NCI-H2196 treated with DMSO at 0.1 percent for 48 hours (cell line): ENCODE results near the gene KCNF1.
"Not testable (repeated sequence)": the region's sequence is repeated elsewhere in the genome, so short reads cannot be mapped to it uniquely, and the experiment has no call there.

ENCODE experiments used
- DNase-seq: peaks from one replicate; lab custom pipeline; 2025; ENCODE audit not compliant: unreplicated experiment; lab: John Stamatoyannopoulos, UW

The KCNF1 gene

GRCh38 chr2:10935953-10936942 is 24.5 kb downstream of the KCNF1 start:
- peak; percentile 32 for DNase-seq

DNA sequence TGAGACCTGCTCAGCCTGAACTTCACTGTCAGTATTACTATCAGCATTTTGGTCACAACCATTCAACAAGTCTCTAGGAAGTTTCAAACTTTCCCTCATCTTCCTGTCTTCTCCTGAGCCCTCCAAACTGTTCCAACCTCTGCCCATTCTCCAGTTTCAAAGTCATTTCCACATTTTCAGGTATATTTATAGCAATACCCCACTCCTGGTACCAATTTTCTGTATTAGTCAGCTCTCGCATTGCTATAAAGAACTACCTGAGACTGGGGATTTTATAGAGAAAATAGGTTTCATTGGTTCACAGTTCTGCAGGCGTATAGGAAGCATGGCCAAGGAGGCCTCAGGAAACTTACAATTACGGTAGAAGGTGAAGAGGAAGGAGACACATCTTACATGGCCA is 27.3 kb downstream of the KCNF1 start:
- no peak for DNase-seq

DNA sequence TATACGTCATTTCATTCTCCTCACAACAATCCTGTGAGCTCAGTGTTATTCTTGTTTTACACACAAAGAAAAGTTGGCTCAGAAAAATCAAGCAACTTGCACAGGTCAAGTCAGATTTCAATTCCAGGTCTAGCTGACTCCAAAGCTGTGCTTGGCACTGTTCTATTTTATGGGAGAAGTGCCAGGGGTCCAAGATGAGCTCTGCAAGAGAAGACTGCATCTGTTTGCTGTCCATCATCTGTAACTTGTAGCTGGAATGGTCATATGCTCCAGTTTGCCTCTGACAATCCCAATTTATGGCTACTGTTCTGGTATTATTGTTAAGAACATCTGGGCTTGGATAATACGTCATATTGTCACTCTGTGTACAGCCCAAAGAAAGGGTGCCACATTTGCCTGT is 28.9 kb downstream of the KCNF1 start:
- DNase-seq, result no peak

DNA sequence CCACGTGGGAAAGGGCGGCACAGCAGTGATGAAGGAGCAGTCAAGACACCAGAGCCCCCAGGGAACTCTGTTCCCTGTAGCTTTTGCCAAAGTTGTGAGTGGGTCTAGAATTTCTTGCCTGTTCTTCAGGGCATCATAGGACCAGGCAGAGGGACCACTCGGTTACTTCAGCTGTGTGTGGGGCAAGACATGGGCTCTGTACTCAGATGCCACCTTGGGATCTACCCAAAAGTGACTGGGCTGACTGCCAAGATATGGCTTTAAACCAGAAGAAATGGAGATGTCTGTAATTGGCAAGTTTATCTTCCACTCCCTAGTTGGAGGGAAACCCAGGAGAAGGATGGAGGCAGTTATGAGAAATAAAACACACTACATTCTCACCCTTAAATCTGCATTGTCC is 29.6 kb downstream of the KCNF1 start:
- DNase-seq, result no peak

- no peak for DNase-seq
These were observed 33.1 kb downstream of the KCNF1 start for GRCh38 chr2:10944799-10945198.

DNA sequence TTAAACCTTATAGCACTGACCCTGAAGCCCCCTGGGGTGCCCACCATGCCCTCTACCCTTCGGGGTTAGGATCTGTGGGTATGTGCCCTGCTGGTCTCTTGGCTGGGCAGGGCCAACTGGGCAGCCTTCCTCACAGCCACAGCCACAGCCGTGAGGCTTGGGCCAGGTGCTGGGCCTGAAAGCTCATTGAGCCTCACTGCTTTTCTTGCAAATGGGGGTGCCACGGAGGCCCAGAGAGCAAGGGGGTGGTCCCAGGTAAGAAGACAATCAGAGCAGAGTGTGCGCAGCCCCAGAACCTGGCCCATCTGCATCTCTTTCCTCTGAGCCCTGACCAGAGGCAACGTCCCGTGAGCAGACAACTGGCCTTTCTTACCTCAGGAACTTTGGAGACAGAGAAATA is 34.7 kb downstream of the KCNF1 start:
- DNase-seq, result no peak

GRCh38 chr2:10947005-10947440 is 35.3 kb downstream of the KCNF1 start:
- no peak for DNase-seq

DNA sequence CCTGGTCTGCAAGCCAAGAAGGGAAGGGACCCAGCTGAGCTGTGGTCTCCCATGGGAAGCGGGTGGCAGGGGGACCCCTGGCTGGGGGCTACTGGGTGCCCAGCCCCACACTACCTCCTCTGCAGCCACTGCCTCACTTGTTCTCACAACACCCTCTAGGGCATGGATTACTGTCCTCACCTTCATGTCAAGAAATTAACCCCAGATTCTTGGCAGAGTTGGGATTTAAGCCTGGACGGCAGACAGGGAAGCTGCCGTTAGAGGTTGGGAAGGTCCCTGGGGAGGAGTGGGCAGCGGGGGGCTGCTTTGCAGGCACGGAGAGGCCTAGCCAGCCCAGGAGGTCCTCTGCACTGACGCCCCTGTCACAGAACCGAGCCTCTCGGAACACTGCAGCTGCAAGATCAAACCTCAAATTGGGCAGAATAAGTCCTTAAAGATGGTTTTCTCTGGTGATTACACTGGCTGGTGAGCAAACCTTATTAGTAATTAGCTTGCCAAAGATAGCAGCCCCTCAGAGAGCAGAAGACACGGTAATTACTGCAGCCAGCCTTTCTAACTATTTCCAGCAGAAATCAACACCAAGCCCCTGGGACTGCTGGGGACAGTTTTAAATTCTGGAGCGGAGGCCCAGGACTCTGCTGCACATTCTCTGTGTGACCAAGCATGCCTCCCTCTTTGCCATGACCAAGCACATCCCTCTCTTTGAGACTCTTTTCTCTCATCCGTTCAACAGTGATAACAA is 35.9 kb downstream of the KCNF1 start:
- DNase-seq, result no peak

- DNase-seq, result no peak
These were observed 36.4 kb downstream of the KCNF1 start for GRCh38 chr2:10948188-10948564.

- no peak for DNase-seq
These were observed 37.0 kb downstream of the KCNF1 start for GRCh38 chr2:10948606-10949230.

- no peak for DNase-seq
These were observed 38.1 kb downstream of the KCNF1 start for GRCh38 chr2:10949835-10950234.

DNA sequence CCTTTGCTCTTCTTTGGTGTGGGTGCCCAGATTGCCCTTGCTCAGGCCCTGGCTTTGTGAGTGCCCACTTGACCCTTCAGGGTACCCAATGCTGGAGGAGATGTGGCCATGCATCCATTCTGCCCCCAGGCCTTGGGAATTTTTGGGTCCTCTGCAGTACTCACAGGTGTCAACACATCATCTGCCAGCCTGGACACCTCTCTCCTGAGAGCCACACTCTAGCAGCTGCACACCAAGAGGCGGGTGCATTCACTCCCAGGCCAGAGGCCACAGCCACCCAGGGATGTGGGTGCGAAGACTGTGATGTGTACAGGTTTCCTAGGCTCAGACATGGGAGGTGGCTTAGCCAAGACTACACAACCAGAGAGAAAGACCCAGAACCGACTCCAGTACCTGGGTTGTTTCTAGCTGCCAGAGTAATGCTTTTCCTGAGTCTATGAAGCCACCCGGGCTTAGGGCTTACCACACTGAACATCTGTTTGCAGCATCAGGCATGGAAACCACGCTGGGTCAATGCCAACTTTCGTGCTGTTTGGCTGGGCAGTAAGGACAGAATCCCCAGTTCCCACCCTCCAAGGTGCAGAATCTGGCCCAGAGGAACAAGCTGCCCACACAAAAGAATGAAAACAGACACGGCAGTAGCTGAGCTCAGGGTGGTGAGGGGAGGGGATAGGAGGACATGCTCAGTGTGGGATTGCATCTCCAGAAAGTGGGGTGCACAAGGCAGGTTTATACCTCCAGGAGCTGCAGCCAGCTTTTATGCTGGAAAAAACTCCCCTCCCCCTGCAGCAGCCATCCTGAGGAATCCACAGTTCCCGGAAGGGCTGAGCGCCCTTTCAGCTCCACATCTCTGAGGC is 40.1 kb downstream of the KCNF1 start:
- no peak for DNase-seq

DNA sequence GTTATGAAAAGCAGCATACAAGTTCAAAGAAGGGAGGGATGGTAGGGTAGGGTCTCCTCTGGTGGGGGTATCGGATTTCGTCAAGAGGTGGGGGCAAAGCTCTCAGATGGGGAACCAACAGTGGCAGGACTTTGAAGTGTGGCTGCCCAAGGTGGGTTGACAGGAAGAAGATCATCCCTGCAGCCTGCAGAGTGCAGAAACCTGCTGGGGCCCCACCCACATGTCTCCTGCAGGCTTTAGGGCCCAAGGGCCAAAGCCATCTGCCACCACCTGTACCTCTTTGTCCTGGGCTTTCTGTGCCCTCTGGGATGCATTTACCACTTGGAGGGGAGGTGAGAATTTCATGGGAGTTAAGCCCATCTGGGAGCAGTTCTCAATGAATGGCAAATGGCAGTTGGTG is 42.7 kb downstream of the KCNF1 start:
- no peak for DNase-seq

DNA sequence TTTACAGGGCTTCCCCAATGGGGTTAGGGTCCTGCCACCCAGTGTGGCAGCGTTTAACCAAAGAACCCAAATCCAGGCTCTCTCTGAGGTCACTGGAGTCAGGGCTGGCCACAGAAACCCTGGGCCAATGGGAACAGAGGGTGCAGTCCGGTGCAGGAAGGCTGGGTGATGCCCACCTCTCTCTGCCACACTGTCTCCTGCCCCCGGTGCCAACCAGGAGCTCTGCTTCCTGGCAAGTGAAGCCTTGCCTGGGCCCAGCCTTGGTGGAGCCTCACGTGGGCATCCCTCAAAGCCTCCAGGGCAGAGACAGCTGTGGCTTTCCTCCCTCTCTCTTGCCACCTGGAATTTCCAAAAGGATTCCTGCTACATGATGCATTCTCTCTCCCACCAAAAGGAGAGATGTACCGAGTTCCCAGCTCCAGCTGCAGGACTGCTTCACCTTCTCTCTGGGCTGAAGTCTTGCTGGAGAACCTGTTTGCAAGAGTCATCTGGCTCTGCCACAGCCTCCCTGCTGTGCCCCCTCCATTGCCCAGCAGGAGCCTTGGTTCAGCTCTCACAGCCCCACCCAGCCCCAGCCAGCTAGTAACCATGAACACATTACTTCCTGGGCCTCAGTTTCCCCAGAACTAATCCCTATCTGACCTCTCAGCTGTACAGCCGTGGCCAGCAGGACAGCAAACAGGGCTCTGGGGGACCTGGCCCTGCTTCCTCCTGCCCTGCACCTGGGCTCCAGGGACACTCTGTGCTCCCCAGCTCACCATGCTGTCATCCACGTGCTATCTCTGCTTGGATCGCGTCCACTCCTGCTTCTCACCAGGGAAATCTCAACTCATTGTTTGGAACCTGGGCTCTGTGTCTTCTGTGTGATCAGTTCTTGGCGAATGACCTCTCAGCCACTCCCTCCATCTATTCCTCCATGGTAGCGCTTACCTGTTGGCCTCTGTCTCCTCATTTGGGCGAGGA is 43.4 kb downstream of the KCNF1 start:
- DNase-seq, result no peak

DNA sequence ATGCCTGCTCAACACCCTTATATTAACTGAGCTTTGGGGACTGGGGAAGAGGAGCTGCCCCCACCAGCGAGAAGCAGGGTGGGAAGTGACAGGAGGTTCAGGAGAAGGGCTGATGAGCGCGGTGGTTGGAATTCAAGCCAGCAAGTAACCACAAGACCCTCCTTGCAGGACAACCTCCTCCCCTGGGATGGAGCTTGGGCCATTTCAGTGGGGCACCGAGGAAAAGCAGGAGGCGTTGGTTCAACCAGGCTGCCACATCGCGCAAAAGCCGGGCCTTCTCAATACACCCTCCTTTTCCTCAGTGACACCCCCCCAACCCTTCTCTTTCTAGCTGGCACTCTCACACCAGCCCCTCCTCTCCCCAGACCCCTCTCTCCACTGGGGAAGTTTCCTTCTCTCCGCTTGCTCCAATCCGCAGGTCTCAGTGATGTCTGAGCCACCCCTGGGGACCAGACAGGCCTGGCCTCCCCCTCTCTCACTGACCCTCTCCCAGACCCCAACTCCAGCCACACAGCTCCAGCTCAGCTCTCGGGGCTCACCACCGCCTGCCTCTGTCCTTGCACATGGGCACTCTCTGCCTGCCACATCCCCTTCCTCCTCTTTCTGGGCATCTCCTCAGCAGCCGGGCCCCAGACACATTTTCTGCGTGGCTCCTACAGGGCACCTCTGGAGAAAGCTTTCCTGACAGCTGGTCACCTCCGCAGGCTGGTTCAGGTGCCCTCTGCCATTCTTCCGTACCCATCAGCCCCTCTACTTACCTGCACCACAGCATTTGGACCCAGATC is 44.5 kb downstream of the KCNF1 start:
- no peak for DNase-seq

- DNase-seq, result no peak
These were observed 45.7 kb downstream of the KCNF1 start for GRCh38 chr2:10957391-10957790.

GRCh38 chr2:10958452-10958851 is 46.7 kb downstream of the KCNF1 start:
- DNase-seq, result not testable (repeated sequence)

DNA sequence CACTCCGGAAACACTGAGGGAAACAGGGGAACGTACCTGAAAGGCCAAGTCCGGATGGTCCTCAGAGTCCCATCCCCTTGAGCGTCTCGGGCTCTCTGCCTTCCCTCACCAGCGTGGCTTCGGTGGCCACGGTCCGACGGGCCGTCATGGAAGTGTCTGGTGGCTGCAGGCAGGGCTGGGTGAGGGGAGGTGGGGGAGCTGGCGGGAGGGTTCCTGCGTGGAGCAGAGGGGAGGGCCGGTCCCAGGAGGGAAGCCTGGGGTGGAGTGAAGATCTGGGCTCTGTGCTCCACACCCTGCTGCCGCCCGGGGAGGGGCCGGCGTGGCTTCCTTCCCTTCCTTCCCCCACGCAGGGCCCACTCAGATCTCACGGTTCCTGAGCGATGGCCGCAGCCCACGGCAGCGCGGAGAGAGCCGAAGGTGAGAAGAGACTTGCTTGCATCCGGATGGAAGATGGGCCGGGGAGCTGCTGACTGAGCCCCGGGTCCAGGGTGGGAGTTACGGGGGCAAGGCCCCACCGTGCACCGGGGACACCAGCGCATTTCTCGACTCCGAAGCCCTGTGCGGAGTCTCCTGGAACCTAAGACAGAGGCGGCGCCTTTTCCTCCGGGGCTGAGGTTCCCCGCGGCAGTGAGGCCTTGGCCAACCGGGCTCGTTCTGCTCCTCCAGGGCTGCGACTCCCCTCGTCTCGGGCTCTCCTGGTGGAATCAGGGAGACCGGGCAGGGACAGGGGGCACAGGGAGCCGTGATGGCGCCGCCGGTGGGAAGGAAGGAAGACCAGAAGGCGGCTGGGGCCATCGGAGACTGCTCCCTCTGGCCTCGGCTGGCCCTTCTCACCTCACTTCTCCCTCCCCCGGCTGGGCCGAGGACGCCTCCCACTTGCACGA is 49.1 kb downstream of the KCNF1 start:
- no peak for DNase-seq
